Renal cortex interstitium (tissue), 11 donors: ENCODE measurements around the gene LTF. TPM values are rescaled to one million over a fixed set of nuclear protein-coding genes. Genes with fewer than 3 reads are reported as not detected.
"Not testable (repeated sequence)": the region's sequence is repeated elsewhere in the genome, so short reads cannot be mapped to it uniquely, and the experiment has no call there.

Experiments
- DNase-seq, 11 donors: peaks; one replicate each; pipeline ENCODE4 v3.0.0-alpha.2; 2013; ENCODE audit warnings: low read depth in 9 of 11, low spot score in 4 of 11; ENCODE audit errors: extremely low read depth in 1 of 11
- polyA plus RNA-seq, 3 donors: library from polyadenylated mRNA; unstranded; fragments of 120-200 nt; gene quantifications; one replicate each; pipeline ENCODE4 v1.2.1, GENCODE V29; 2013; ENCODE audit not compliant: insufficient read length in 3 of 3

The LTF gene
- polyA plus RNA-seq, 3 donors: 2.9 to 3.4 (median 3.3) TPM

DNA sequence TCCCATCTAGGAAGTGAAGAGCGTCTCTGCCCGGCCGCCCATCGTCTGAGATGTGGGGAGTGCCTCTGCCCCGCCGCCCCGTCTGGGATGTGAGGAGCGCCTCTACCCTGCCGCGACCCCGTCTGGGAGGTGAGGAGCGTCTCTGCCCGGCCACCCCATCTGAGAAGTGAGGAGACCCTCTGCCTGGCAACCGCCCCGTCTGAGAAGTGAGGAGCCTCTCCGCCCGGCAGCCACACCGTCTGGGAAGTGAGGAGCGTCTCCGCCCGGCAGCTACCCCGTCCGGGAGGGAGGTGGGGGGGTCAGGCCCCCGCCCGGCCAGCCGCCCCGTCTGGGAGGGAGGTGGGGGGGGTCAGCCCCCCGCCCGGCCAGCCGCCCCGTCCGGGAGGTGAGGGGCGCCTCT is 29.8 kb upstream of the LTF start:
- not testable (repeated sequence) for DNase-seq

DNA sequence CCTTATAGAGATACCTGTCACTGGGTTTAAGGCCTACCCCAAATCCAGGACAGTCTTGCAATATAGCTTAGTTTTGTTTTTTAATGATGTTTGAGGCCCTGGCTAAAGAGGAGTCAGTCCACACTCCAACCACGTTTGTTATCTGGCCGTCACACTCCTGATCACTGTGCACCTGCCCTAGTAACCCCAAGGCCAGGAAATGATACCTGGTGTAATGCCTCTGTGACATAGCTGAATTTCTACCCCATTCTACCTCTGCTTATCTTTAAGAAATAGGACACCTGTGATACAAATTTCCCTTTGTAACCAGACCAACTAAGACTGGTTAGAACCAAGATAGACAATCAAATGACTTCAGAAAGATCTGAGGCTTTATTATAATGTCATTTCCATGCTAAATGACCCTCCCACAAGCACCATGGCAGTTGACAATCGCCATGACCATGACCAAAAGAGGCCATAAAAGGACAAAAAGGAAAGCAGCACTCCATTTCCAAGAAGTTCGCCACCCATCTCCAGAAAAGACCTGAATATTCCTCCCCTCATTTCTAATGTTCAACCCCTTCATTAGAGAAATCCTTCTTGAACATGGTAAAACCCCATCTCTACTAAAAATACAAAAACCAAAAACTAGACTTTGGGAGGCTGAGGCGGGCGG is 28.3 kb upstream of the LTF start:
- DNase-seq: no peak

DNA sequence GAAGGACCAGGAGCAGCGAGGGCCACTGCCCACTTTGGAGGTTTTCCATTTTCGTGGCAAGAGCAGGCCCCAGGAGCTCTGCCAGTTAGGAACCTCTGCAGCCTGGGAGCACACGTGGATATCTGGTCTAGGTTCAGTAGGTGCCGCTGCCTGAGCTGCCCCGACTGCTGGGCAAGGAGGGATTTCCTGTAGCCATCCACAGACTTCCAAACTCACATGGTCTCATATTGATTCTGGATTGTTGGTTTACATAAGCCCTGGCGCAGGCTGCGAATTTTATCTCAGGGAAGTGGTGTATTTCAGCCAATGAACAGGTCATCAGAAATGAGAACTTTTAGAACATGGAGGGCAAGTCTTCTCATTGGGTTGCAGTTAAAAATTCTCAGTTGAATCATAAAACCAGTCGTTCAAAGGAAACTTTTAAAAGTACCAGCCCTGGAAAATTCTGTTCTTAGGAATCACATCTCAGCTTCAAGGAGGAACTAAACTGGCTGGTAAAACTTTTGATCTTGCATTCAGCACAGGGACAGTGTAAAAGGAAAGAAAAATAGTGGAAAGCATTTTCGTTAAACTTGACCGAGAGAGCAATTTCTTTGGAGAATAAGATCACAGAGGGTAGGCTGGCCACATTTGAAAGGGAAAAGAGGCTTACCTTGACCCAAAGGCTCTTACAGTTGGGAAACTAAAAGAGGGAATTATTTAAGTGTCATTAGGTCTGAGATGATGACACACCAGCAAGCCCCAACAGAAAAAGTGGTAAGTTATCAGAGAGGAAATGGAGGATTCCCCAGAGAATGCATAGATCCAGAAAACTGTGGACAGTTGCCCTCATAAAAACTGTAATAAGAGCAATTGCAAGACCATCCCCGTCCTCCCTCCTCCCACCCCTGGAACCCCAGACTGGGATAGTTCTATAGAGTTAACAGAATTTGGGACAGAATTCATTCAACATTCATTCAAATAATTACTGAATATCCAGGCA is 26.7 kb upstream of the LTF start:
- no peak for DNase-seq

DNA sequence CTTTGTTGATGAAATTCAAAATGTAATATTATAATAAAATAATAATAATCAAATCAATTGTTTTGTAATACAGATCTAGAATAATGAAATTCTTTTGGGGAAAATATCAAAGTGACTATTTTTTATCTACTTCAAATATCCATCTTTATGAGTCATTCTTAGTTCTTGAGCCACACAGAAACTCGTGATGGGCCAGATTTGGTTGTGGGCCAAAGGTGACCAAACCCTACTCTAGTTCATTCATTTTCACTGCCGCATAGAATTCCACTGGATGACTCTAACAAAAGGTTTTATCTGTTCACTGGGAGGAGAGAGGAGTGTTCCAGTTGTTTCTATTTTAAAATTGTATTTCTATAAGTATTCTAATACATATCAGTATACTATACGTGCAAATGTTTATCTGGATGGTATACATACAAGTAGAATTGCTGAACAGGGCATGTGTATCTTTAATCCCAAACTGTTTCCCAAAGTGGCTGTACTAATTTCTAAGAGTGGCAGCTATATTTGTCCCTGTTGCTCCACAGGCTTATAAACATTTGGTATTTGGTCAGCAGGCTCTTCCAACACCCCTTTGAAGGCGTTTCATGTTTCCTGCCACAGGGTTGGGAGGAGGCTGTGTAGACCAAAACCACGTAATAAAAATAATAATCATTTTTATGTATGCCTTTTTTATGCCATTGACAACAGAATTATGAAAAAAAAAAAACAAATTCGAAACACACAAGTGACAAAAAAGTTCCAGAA is 25.8 kb upstream of the LTF start:
- no peak for DNase-seq

DNA sequence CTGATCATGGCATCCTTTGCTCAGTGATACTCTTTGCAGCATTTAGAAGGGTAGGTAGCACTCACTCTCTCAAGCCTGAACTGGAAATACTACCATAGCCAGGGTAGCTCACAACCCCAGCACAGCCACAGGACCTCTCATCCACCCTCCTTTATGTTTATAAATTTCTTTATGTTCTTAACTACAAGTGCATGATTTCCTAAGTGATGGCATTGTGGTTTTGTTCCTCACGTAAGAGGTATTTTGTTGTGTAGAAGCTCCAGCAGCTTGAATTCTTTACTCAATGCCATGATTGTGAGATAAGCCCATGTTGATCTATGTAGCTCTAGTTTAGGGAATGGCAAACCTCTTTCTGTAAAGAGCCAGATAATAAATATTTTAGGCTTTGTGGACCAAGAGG is 25.2 kb upstream of the LTF start:
- DNase-seq: no peak

DNA sequence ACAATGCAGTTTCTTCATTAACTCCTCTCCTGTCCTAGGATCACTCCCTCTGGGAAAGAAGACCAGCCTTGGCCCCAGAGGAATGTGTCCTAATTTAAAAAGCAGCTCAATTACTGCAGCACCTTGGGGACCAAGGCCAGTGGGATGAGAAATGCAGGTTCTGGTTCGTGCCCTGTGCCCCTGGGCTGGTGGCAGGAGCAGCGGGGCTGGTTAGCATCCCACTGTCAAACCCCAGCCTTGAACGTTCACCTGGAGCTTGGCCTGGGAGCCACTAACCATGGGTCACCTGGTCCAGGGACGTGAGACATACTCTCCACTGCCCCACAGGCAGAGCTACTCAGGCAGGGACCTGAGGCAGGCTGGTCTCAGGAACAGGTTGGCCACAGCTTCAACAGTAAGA is 24.7 kb upstream of the LTF start:
- DNase-seq: no peak

DNA sequence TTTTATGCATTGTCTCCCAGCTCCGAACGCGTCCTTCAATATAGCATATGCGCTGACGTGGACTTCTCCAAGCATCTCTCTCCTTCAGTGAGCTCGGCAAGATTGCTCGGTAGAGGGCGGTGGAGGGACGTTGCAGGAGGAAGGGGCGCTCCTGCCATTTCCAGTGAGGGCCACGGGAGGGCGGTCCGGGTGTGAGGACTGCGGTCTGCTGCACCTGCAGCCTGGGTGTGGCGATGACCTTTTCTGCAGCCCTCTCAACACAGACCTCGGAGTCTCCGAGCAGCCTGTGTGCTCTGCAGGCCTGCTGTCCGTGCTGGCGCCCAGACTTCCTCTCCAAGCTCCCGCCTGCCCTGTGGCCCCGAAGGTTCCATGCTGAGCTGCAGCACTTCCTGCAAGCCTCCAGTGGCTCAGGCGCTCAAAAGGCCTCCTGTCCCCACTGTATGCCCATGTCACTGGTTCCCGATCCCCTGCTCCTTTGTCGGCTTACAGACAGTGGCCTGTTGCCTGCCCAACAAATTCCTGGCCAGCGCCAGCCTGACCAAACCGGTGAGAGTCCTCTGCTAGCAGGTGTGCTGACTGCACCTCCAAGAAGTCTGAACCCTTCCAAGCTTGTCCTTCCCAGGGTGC is 24.1 kb upstream of the LTF start:
- peak; percentile 72 to 89 (median 82) for DNase-seq

DNA sequence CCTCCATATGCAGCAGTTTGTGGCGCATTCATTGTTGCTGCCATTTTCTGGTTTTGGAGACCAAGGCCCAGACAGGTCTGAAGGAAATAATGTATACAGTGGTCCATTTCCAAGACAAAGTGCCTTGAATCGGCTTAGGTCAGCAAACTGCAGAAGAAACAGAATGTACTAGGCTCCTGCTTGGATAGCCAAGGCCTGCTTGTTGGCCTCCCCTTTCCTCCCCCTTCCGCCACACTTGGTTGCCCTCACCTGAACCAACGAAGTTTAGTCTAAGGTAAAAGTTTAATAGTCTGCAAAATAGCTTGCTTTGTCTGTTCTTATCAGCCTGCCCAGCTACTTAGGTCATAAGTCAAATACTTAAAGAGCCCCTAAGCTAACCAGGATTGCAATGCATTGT is 21.1 kb upstream of the LTF start:
- DNase-seq: no peak

DNA sequence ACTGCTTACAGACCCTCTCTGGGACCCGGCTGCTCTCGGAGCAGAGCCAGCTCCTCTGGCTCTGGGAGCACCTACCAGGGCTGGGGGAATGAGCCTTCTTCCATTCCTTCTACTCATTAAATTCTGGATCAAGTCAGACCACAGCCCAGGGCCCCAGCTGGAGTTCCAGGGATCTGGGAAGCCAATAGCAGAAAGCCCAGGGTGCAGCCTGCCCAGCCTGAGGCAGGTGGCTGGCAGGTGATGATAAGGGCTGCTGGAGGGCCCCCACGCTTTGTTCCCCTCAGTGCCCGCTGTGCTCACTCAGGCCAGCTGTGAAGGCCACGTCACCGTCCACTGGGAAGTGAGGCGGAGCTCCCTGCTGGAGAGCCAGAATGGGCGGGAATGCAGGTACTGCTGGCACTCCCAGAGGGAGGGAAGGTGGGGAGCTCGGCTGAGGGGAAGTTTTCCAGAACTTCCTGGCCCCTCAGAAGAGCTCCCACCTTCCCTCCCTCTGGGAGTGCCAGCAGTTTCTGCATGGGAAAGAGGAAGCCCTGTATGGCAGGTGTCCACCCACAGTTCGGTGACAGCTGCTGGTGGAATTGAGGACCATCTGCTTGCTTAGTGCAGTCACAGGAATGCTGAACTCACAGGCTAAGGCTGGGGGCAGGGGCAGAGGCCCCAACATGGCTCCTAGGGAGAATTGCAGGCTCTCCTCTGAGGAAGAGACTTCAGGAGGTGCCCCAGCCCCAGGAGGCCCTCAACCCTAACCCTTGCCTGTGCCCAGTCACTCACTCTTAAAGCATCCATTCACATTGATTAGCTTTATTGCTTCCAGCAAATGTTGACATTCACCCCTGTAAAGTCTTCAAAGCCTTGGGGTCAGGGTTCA is 20.4 kb upstream of the LTF start:
- peak in 4 of 11 donors; percentile 31 to 43 (median 42) for DNase-seq

DNA sequence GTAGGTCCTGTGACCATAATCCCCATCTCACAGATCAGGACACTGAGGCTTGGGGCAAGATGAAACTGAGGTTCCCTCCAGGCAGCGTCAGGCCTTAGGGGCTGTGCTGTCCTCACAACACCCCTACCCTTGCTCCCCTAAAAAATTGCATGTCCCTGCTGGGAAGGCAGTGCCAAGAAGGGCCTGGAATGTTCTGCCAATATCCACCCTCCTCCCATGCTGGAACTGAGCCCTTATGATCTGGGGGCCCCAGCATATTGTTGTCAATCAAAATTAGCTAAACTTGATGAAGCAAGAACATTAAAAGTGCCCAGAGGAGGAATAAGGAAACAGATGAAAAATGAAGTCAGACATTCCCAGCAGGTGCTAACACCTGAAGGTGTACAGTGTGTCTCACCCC is 19.7 kb upstream of the LTF start:
- DNase-seq: no peak

DNA sequence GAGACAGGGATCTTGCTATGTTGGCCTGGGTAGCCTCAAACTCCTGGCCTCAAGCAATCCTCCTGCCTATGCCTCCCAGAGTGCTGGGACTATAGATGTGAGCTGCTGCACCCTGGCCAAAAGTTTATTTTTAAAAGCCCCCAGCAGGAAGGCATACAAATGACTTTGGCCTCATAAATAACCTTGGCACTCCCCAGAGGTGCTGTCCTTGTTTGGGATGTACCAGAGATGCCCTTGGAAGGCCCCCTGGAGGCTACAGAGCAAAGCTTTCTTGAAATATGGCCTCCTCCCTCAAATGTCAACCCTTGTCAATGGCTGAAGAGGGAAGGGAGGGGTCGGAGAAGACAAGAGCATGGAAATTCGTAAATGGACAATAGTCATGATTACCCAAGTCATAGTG is 19.1 kb upstream of the LTF start:
- DNase-seq: no peak

DNA sequence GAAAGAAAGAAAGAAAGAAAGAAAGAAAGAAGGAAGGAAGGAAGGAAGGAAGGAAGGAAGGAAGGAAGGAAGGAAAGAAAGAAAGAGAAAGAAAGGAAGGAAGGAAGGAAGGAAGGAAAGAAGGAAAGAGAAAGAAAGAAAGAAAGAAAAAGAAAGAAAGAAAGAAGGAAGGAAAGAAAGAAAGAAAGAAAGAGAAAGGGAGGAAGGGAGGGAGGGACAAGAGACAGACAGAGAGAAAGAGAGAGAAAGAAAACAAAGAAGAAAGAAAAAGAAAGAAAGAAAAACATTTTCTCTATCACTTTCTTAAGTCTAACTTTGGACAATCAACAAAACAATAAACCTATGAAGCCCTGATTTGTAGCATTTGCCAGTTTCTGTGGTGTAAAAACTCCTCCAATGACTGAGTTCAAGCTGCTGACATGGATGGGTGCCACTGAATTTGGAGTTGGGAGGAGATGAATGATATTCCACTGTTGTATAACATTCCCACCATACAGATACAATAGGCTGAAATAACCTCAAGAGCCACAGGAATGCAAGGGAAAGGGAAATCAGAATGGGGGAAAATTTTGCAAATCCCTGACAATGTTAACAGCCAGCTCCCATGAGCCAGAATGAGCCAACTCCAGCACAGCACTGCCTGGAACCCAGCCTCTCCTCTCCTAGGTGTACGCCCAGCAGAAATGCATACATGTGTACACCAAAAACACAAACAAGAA is 18.1 kb upstream of the LTF start:
- DNase-seq: no peak

DNA sequence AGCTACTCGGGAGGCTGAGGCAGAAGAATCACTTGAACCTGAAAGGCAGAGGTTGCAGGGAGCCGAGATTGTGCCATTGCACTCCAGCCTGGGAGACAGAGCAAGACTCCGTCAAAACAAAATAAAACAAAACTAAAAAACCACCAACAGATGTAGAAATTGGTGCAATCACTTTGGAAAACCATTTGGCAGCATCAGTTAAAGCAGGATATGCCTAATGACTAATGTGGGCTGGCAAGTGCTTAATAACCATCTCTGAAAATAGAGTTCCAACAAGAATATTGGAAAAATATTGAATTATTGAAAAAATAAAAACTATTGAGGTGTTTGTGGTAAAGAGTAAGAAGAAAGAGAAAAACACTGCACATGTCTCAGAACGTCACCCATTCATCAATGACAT is 16.9 kb upstream of the LTF start:
- no peak for DNase-seq

DNA sequence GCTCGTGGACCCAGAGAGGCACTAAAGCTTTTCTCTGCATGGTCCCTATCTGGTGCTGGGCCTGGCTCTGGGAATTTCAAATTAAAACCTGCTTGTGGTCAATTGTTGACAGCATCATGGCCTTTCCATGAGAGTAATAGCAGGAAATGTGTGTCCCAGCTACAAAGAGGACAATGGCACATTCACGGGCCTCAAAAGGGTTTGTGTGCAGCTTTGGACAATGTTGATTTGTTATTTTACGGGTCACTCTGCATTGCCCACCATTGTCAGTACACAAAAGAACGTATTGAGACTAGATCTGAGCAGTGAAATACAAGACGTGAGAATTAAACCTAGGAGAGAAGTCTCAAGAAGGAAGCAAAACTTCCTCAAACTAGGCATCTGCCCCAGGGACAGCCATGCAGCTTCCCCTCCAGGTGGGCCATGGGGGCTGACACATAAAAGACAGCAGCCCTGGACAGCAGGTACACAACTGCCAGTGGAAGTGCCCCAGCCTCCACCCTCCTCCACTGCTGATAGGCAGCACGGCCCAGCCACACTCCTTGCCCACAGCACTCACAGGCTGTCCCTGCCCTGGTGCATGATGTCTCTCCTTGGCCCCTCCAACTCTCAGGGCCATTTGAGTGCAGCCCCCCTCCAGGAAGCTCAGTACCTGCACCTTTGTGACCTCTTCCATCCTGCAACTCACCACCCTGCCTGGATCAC is 15.9 kb upstream of the LTF start:
- DNase-seq: no peak

DNA sequence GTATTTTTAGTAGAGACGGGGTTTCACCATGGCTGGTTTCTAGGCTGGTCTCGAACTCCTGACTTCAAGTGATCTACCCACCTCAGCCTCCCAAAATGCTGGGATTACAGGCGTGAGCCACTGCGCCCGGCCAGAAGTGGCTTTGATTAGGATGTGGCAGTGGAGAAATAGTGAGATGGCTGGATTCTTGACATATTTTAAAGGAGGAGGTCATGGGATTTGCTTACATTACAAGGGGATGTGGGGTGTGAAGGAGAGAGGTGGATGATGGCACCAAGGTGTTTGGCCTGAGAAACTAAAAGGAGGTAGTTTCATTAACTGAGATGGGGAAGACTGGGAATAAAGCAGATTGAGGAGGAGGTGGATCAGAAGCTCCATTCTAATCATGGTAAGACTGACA is 15.0 kb upstream of the LTF start:
- DNase-seq: no peak

DNA sequence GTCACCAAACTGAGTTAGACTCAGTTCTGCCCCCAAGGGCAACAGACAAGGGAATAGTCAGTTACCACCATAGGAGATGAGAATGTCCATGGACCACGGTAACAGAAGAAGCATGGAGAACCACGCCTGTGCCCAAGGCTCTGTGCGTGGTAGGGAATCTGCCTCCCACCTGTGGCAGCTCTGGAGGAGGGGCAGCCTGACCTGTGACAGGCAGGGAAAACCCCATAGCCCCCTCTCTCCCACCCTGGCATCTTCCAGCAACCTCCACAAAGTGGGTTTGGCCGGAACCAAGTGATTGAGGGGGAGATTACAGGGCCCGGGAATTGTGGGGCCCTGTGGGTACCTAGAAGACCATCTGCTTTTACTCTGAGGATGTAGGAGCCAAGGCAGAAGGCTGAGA is 14.3 kb upstream of the LTF start:
- DNase-seq: no peak

DNA sequence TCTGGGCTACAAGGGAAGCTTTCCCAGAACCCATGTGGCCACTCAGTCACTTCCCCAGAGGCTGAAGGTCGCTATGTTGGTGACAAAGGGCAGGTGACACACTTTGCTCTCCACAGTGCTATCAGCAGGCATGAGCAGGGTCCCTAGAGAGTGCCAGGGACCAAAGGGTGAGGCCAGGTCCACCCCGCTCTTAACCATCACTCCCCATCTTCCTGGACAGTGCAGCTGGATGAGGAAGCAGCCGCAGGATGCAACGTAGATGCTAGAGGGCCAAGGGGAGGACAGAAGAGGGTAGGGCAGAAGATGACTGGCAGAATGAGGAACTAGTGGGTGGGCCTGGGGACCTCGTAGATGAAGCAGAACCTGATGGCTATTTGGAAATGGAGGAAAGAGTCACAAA is 13.6 kb upstream of the LTF start:
- DNase-seq: no peak
